Measurements from ENCODE around the gene ABHD5. TPM values are rescaled to one million over a fixed set of nuclear protein-coding genes. Genes with fewer than 3 reads are reported as not detected.

ABHD5 gene
- total and polyA plus RNA-seq, 2 of the 13 experiments (the other 11 are each of a cell fraction or from before 2014, with no cell fraction given): 4.5 to 13.3 TPM

DNA sequence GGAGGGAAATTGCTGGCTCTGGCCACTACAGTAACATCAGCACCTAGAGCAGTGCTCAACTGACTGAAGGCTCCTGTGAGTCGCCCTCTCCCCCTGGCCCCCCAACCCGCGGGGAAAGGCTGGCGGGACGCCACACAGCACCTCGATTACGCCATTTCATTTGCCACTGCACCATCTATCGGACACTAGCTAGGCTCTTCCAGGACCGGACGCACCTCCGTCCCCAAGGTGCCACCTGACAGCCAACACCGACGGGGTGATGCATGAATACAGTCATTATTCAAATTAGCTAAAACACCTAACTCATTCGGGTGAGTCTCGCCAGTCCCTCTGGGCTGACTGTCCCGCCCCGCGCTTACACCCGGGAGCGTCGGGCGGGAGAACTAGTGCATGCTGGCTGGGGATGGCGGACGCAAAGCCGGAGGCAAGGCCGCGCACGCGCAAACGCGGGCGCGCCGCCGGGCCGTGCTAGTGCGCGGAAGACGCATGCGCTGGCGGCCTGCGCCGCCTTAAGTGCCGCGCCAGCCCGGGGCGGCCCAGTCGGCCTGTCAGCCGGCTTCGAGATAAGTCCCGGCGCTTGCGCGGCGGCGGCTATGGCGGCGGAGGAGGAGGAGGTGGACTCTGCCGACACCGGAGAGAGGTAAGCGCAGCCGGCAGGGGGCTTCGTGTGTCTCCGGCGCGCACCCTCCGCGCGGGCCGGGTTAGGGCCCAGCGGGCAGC, at the start of gene ABHD5 (continued):
- TF ChIP-seq ZNF430 (CRISPR knock-in tag; IDR thresholded peaks at IDR 0.05): peak; percentile 97
- TF ChIP-seq, protein P1, sequence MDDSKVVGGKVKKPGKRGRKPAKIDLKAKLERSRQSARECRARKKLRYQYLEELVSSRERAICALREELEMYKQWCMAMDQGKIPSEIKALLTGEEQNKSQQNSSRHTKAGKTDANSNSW (CRISPR knock-in tag; IDR thresholded peaks at IDR 0.05; ENCODE audit: borderline replicate concordance): no peak
- peak; percentile 84; the same call in 1 of the 2 replicates for TF ChIP-seq SATB2 (CRISPR knock-in tag; IDR thresholded peaks at IDR 0.05)
- TF ChIP-seq REL (CRISPR knock-in tag; conservative IDR thresholded peaks at IDR 0.05): 0 out of 2 replicates have a peak, but pooled peaks have one; percentile 78
- peak; percentile 82; the same call in 1 of the 2 replicates for TF ChIP-seq EEA1 (CRISPR knock-in tag; IDR thresholded peaks at IDR 0.05; ENCODE audit: borderline replicate concordance)
- TF ChIP-seq, protein P2, sequence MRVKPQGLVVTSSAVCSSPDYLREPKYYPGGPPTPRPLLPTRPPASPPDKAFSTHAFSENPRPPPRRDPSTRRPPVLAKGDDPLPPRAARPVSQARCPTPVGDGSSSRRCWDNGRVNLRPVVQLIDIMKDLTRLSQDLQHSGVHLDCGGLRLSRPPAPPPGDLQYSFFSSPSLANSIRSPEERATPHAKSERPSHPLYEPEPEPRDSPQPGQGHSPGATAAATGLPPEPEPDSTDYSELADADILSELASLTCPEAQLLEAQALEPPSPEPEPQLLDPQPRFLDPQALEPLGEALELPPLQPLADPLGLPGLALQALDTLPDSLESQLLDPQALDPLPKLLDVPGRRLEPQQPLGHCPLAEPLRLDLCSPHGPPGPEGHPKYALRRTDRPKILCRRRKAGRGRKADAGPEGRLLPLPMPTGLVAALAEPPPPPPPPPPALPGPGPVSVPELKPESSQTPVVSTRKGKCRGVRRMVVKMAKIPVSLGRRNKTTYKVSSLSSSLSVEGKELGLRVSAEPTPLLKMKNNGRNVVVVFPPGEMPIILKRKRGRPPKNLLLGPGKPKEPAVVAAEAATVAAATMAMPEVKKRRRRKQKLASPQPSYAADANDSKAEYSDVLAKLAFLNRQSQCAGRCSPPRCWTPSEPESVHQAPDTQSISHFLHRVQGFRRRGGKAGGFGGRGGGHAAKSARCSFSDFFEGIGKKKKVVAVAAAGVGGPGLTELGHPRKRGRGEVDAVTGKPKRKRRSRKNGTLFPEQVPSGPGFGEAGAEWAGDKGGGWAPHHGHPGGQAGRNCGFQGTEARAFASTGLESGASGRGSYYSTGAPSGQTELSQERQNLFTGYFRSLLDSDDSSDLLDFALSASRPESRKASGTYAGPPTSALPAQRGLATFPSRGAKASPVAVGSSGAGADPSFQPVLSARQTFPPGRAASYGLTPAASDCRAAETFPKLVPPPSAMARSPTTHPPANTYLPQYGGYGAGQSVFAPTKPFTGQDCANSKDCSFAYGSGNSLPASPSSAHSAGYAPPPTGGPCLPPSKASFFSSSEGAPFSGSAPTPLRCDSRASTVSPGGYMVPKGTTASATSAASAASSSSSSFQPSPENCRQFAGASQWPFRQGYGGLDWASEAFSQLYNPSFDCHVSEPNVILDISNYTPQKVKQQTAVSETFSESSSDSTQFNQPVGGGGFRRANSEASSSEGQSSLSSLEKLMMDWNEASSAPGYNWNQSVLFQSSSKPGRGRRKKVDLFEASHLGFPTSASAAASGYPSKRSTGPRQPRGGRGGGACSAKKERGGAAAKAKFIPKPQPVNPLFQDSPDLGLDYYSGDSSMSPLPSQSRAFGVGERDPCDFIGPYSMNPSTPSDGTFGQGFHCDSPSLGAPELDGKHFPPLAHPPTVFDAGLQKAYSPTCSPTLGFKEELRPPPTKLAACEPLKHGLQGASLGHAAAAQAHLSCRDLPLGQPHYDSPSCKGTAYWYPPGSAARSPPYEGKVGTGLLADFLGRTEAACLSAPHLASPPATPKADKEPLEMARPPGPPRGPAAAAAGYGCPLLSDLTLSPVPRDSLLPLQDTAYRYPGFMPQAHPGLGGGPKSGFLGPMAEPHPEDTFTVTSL (CRISPR knock-in tag; IDR thresholded peaks at IDR 0.05; ENCODE audit: borderline replicate concordance): peak; percentile 31; the same call in 1 of the 2 replicates
- TF ChIP-seq, protein P3, sequence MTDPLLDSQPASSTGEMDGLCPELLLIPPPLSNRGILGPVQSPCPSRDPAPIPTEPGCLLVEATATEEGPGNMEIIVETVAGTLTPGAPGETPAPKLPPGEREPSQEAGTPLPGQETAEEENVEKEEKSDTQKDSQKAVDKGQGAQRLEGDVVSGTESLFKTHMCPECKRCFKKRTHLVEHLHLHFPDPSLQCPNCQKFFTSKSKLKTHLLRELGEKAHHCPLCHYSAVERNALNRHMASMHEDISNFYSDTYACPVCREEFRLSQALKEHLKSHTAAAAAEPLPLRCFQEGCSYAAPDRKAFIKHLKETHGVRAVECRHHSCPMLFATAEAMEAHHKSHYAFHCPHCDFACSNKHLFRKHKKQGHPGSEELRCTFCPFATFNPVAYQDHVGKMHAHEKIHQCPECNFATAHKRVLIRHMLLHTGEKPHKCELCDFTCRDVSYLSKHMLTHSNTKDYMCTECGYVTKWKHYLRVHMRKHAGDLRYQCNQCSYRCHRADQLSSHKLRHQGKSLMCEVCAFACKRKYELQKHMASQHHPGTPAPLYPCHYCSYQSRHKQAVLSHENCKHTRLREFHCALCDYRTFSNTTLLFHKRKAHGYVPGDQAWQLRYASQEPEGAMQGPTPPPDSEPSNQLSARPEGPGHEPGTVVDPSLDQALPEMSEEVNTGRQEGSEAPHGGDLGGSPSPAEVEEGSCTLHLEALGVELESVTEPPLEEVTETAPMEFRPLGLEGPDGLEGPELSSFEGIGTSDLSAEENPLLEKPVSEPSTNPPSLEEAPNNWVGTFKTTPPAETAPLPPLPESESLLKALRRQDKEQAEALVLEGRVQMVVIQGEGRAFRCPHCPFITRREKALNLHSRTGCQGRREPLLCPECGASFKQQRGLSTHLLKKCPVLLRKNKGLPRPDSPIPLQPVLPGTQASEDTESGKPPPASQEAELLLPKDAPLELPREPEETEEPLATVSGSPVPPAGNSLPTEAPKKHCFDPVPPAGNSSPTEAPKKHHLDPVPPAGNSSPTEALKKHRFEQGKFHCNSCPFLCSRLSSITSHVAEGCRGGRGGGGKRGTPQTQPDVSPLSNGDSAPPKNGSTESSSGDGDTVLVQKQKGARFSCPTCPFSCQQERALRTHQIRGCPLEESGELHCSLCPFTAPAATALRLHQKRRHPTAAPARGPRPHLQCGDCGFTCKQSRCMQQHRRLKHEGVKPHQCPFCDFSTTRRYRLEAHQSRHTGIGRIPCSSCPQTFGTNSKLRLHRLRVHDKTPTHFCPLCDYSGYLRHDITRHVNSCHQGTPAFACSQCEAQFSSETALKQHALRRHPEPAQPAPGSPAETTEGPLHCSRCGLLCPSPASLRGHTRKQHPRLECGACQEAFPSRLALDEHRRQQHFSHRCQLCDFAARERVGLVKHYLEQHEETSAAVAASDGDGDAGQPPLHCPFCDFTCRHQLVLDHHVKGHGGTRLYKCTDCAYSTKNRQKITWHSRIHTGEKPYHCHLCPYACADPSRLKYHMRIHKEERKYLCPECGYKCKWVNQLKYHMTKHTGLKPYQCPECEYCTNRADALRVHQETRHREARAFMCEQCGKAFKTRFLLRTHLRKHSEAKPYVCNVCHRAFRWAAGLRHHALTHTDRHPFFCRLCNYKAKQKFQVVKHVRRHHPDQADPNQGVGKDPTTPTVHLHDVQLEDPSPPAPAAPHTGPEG (CRISPR knock-in tag; IDR thresholded peaks at IDR 0.05): peak; percentile 60; the same call in 1 of the 2 replicates
- TF ChIP-seq, protein P4, sequence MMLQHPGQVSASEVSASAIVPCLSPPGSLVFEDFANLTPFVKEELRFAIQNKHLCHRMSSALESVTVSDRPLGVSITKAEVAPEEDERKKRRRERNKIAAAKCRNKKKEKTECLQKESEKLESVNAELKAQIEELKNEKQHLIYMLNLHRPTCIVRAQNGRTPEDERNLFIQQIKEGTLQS (CRISPR knock-in tag; IDR thresholded peaks at IDR 0.05): peak; percentile 46; the same call in 1 of the 2 replicates
- TF ChIP-seq JUNB (CRISPR knock-in tag; IDR thresholded peaks at IDR 0.05; ENCODE audit: borderline replicate concordance): no peak
- peak; percentile 66 for TF ChIP-seq ARNTL (CRISPR knock-in tag; IDR thresholded peaks at IDR 0.05)
- TF ChIP-seq ZNF556 (CRISPR knock-in tag; IDR thresholded peaks at IDR 0.05; ENCODE audit: borderline replicate concordance): peak; percentile 30; the same call in 1 of the 2 replicates
- TF ChIP-seq ZNF878 (CRISPR knock-in tag; IDR thresholded peaks at IDR 0.05): peak; percentile 91; the same call in 1 of the 2 replicates

Measured in HepG2 (cell line).